Activated naive CD4-positive, alpha-beta T cell treated with anti-CD3 and anti-CD28 coated beads, Interleukin-2, amount 10 ng/mL, durations not matched to agents 7 days and 5 days (primary cell): ENCODE measurements around the gene BMP8B.
A peak's percentile ranks its signal among the peaks of the same experiment; 100 is the strongest.
"Not testable (repeated sequence)": the region's sequence is repeated elsewhere in the genome, so short reads cannot be mapped to it uniquely, and the experiment has no call there.

Experiments used
- CTCF ChIA-PET: fragments of 350-600 bp; sonication (Branson Sonifier 250); formaldehyde crosslinking; loops from one replicate; lab custom pipeline; 2021; ENCODE audit warnings: antibody characterized with exemption; lab: Charles Lee
- DNase-seq: peaks from one replicate; pipeline ENCODE4 v3.0.0-alpha.2; 2020
- H3K27ac Mint-ChIP-seq: one replicate; pipeline ENCODE4 v1.8.0; 2021; ENCODE audit warnings: mild to moderate bottlenecking, moderate library complexity, mixed read lengths
- H3K27me3 Mint-ChIP-seq: one replicate; pipeline ENCODE4 v1.8.0; 2021; ENCODE audit warnings: mild to moderate bottlenecking, mixed read lengths
- H3K36me3 Mint-ChIP-seq: one replicate; pipeline ENCODE4 v1.8.0; 2021; ENCODE audit warnings: mixed read lengths
- H3K4me1 Mint-ChIP-seq: one replicate; pipeline ENCODE4 v1.8.0; 2021; ENCODE audit warnings: mixed read lengths
- H3K4me3 Mint-ChIP-seq: one replicate; pipeline ENCODE4 v1.8.0; 2021; ENCODE audit warnings: mild to moderate bottlenecking, moderate library complexity, mixed read lengths
- H3K9me3 Mint-ChIP-seq: one replicate; pipeline ENCODE4 v1.8.0; 2021; ENCODE audit warnings: mixed read lengths

BMP8B gene

GRCh38 chr1:39779137-39779536 lies 9.5 kb downstream of the BMP8B start:
- Mint-ChIP-seq H3K4me3 (no peak overlapping the region), H3K4me1 (no peaks in the 10 kb centered on the region), H3K27ac (no peak overlapping the region), H3K27me3 (peaks cover 27% of the 10 kb centered on the region), H3K9me3 (no peaks in the 10 kb centered on the region), H3K36me3 (no peaks in the 10 kb centered on the region)
- no peak for DNase-seq
- CTCF ChIA-PET = no interaction called here

DNA sequence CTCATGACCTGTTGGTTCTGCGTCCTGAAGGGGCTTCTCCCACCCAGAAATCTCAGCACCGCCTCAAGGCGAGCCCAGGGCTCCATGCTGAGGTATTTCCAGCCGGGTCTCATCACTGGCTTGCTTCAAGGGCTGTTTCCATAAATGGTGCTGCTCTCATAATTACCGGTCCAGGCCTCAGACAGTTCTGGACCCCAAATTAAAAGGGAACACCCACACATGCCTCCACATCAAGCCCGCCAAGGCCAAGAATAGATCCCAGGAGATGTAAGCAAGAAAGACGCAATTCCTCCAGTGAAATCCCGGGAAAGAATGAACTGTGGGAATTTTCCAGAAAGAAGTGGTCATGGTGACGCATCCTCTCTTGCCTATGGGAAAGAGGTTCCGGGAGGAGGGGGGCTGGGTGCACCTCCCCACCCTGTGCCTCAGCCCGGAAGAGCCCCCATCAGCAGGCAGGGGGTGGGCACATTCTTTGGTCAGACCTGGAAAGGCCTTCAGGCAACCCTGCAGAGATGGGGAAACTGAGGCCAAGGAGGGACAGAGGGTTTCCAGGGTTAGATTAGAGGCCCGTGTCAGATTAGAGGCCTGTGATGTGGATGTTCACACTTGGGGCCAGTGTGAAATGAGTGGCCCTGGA lies 10.1 kb downstream of the BMP8B start:
- not testable (repeated sequence) for H3K36me3 Mint-ChIP-seq, H3K27ac Mint-ChIP-seq

GRCh38 chr1:39777896-39778295 lies 10.8 kb downstream of the BMP8B start:
- peaks cover 15% of the 10 kb centered on the region for H3K27me3 Mint-ChIP-seq
- H3K4me1 Mint-ChIP-seq, DNase-seq, H3K27ac Mint-ChIP-seq, CTCF ChIA-PET, H3K9me3 Mint-ChIP-seq, H3K4me3 Mint-ChIP-seq, H3K36me3 Mint-ChIP-seq: not testable (repeated sequence)

More for the DNA sequence above, 10.1 kb downstream of the BMP8B start:
- H3K4me3 Mint-ChIP-seq, DNase-seq, H3K9me3 Mint-ChIP-seq, H3K4me1 Mint-ChIP-seq, CTCF ChIA-PET: not testable (repeated sequence)
- peaks cover 22% of the 10 kb centered on the region for H3K27me3 Mint-ChIP-seq

DNA sequence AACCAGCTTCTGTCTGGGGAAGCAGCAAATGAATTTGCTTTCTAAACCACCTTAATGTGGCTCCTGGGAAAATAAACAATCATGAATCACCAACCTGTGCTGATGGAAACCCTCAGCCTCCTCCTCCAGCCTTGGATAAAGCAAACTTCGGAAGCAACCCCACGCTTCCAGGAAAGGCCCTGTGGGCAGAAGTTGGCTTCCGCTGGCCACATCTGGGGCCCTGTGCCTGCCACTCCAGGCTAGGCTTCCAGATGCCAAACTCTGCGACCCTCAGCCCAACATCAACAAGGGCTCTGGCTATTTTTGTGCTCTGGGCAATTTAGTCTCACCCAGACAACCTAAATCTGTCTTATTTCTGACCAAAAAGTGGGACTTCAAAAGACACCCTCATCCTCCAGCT lies 11.4 kb downstream of the BMP8B start:
- no peaks in the 10 kb centered on the region for H3K36me3 Mint-ChIP-seq
- no peaks in the 10 kb centered on the region for H3K9me3 Mint-ChIP-seq
- CTCF ChIA-PET = interaction anchor here (1.1 kb wide), 1 partner anchor 255 kb away, joined by 3 read pairs; no protein-coding TSS in a partner anchor
- no peak overlapping the region for H3K27ac Mint-ChIP-seq
- peaks cover 15% of the 10 kb centered on the region for H3K27me3 Mint-ChIP-seq
- no peak for DNase-seq
- H3K4me1 Mint-ChIP-seq = no peaks in the 10 kb centered on the region
- H3K4me3 Mint-ChIP-seq = no peak overlapping the region

DNA sequence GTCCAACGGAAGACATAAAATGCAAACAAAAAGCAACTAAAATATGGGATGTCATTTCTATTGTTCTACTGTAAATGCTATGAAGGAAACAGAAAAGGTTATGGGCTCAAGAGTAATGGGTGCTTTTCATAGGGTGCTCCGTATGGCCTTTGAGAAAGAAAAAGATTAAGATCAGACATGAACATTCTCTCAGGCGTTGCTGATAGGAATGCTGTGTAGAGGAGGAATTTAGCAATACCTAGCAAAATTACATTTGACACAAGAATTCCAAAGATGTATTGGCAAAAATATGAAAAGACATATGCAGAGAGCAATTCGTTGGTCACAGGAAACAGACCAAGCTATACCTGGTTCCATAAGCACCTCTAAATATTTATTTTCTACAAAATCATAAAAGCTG lies 11.8 kb downstream of the BMP8B start:
- no peak overlapping the region for H3K27ac Mint-ChIP-seq
- H3K4me3 Mint-ChIP-seq = no peak overlapping the region
- no peaks in the 10 kb centered on the region for H3K9me3 Mint-ChIP-seq
- no peak for DNase-seq
- no peaks in the 10 kb centered on the region for H3K36me3 Mint-ChIP-seq
- CTCF ChIA-PET = interaction anchor here (1.1 kb wide), 1 partner anchor 256 kb away, joined by 3 read pairs; no protein-coding TSS in a partner anchor
- peaks cover 15% of the 10 kb centered on the region for H3K27me3 Mint-ChIP-seq
- no peaks in the 10 kb centered on the region for H3K4me1 Mint-ChIP-seq

GRCh38 chr1:39776400-39776713 lies 12.3 kb downstream of the BMP8B start:
- CTCF ChIA-PET = no interaction called here
- H3K4me3 Mint-ChIP-seq = no peak overlapping the region

DNA sequence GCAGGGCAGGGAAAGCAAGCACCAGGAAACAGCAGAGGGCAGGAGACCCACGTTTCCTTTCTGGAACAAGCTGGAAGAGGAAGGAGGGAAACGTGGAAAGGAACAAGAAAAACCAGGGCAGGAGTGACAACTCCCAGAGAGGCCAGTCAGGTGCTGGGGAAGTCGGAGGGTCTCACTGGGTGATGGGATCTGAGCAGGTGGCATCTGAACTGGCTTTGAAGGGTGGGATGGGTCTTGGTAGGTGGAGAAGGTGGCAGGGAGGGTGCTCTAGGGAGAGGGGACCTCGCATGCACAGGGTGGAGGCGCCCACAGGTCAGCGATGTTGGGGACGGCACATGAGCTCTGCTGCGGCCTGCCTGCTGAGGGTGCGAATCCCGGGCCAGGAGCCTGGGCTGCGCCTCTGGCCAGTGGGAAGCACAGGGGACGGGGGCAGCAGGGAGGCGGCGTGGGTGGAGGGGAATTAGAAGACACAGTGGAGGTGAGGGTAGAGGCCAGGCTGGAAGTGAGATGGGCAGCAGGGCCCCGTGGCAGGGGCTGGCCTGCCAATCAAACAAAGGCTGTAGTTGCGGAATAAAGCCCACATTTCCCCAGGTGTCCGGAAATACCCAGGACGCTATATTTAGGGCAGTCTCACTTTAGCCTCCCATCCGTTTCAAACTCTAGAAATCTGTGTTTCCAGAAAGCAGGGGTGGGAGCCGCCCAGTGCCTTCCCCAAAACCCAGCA lies 12.8 kb downstream of the BMP8B start:
- H3K9me3 Mint-ChIP-seq, CTCF ChIA-PET, H3K4me3 Mint-ChIP-seq, DNase-seq, H3K4me1 Mint-ChIP-seq, H3K27ac Mint-ChIP-seq, H3K36me3 Mint-ChIP-seq: not testable (repeated sequence)
- H3K27me3 Mint-ChIP-seq = peaks cover 19% of the 10 kb centered on the region

More at GRCh38 chr1:39776400-39776713, 12.3 kb downstream of the BMP8B start:
- Mint-ChIP-seq H3K27me3 (peaks cover 17% of the 10 kb centered on the region), H3K36me3 (no peaks in the 10 kb centered on the region), H3K9me3 (no peaks in the 10 kb centered on the region), H3K27ac (no peak overlapping the region), H3K4me1 (no peaks in the 10 kb centered on the region)
- DNase-seq = no peak

DNA sequence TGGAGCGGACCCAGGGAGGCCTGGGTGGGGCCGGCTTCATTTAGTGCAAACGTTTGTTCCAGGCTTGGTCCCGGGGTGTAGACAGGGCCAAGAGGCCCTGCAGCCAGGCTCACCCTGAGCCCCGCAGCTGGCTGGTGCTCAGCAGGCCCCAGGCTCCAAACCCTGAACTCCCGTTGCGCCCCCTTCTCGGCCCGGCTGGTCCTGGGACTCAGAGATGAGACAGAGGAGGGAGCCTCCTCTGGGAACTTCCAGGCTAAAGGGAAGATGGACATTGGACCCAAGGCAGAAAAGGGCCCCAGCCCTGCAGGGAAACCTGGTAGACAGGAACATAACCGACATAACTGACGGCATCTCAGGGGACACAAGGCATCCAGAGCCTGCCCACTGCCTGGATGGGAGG lies 13.5 kb downstream of the BMP8B start:
- H3K4me1 Mint-ChIP-seq, H3K9me3 Mint-ChIP-seq, CTCF ChIA-PET, DNase-seq, H3K4me3 Mint-ChIP-seq, H3K27ac Mint-ChIP-seq, H3K36me3 Mint-ChIP-seq: not testable (repeated sequence)
- H3K27me3 Mint-ChIP-seq = peaks cover 19% of the 10 kb centered on the region

DNA sequence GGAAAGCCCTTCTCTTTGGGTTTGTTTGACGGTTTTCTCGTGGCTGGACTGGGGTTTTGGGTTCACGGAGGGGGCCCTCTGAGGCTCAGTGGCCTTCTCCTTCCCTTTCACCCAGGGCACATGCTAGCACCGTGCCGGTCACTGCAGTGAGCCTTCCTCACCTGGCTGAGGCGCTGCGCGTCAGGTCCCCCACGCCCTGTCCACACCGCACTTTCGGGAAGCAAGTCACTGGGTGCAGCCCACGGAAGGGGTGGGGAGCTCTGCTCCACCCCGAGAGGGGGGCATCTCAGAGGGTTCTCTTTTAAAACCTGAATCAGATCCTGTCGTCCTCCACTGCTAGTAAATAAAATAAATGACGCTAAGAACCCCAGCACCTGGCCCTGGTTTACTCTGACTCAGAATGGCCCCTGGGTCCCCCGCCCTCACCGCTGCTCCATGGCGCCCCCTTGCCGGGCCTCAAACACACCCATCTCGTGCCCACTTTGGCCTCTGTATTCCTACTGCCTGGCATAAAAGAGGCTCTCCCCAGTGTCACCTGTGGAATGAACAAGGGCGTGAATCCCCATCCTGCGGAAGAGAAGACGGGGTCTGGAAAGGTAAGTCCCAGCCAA lies 15.2 kb downstream of the BMP8B start:
- H3K4me1 Mint-ChIP-seq, DNase-seq, H3K36me3 Mint-ChIP-seq, H3K4me3 Mint-ChIP-seq, H3K27ac Mint-ChIP-seq, H3K9me3 Mint-ChIP-seq, CTCF ChIA-PET: not testable (repeated sequence)
- peaks cover 17% of the 10 kb centered on the region for H3K27me3 Mint-ChIP-seq

DNA sequence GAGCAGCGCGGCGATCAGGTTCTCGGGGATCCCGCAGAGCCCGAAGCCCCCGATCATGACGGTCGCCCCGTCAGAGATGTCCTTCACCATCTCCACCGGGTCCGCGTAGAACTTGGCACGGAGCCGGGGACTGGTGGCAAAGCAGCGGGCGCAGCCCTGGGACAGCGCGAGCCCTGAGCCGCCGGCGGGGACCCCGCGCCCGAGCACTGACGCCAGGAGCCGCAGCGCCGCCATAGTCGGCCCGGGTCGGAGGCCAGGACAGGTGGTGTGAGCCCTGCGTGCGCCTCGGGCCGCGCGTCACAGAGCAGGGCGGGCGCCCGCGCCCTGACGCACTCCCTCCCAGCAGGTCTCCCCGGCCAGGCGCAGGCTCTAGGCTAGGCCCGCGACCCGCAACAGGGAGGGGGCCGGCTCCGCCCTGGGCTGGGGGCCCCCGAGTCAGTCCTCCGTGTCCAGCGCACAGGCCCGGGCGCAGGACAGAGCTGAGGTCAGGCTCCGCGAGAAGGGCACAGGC lies 17.6 kb downstream of the BMP8B start, which contains the start of gene OXCT2:
Gene OXCT2, minus strand, starts transcription at position 327 of the 511 bp plus-strand sequence. Its CDS starts 93 bp downstream, at position 234.
- peaks cover 17% of the 10 kb centered on the region for H3K27me3 Mint-ChIP-seq
- H3K27ac Mint-ChIP-seq, H3K9me3 Mint-ChIP-seq, CTCF ChIA-PET, H3K36me3 Mint-ChIP-seq, DNase-seq, H3K4me1 Mint-ChIP-seq: not testable (repeated sequence)
- H3K4me3 Mint-ChIP-seq = peak within 1 kb of the TSS; percentile 47

- not testable (repeated sequence) for H3K27ac Mint-ChIP-seq, H3K36me3 Mint-ChIP-seq, H3K9me3 Mint-ChIP-seq
Measured at GRCh38 chr1:39770100-39771021, 18.3 kb downstream of the BMP8B start.

DNA sequence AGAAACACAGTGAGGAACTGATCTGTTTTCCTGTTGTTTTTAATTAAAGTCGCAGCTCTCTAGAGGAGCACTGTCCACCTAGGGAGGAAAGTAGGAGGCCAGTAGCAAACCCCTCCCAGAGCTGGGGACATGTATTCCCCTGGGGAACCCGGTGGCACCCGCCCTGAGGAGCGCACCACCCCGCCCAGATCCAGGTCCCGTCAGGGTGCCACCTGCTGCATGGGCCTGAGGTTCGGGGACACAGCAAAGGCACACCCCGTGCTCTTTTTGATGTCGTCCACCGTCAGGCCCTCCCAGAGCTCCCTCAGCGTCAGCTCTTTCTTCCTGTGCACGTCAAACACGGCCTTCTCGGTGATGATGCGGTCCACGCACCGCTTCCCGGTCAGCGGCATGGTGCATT lies 19.2 kb downstream of the BMP8B start:
- H3K27me3 Mint-ChIP-seq = peaks cover 17% of the 10 kb centered on the region
- H3K4me3 Mint-ChIP-seq, H3K27ac Mint-ChIP-seq, H3K4me1 Mint-ChIP-seq, CTCF ChIA-PET, H3K36me3 Mint-ChIP-seq, DNase-seq, H3K9me3 Mint-ChIP-seq: not testable (repeated sequence)

More at GRCh38 chr1:39770100-39771021, 18.3 kb downstream of the BMP8B start:
- CTCF ChIA-PET, H3K4me1 Mint-ChIP-seq, DNase-seq: not testable (repeated sequence)
- peak overlapping the region; percentile 47 for H3K4me3 Mint-ChIP-seq
- peaks cover 17% of the 10 kb centered on the region for H3K27me3 Mint-ChIP-seq

DNA sequence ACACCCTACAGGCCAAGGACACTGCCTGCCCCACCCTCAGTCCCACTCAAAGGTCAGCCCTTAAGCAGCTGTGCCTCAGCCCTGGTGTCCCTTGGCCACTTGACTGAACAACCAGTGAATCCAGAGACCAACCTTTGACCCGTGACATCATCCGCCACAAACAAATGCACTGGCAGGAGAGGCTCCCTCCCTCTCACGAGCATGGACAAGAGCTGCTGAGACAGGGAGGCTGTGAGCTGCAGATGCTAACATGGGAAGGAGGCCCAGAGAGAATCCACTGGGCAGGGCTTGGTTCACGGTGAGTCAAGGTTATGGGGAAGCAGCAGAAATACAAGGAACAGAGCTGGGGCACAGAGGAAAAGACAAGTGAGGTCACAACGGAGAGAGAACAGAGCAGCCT lies 22.2 kb downstream of the BMP8B start:
- DNase-seq, H3K4me1 Mint-ChIP-seq, H3K27ac Mint-ChIP-seq, H3K9me3 Mint-ChIP-seq, H3K4me3 Mint-ChIP-seq, CTCF ChIA-PET, H3K36me3 Mint-ChIP-seq: not testable (repeated sequence)
- peaks cover 17% of the 10 kb centered on the region for H3K27me3 Mint-ChIP-seq

DNA sequence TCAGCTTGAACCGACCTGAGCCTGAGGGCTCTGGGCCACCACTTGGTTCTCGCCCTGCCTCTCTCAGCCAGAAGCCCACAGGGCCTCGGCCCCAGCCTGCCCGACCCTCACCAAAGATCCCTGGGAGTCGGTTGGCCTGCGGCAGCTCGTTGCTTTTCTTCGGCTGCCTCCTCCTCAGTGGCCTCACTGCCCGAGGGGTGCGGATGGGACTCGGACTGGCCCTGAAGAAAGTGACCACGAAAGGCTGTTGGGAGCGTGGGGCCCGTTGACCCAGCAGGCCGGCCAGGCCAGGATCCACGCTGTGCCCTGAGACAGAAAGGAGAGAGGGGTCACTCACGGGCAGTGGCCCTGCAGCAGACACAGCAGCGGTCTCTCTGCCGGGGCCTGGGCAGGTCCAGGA lies 24.2 kb downstream of the BMP8B start:
- CTCF ChIA-PET, H3K4me3 Mint-ChIP-seq, H3K27me3 Mint-ChIP-seq: not testable (repeated sequence)

More for the DNA sequence above, 24.2 kb downstream of the BMP8B start:
- DNase-seq, H3K9me3 Mint-ChIP-seq, H3K36me3 Mint-ChIP-seq, H3K4me1 Mint-ChIP-seq, H3K27ac Mint-ChIP-seq: not testable (repeated sequence)
